ENCODE results near the gene ADGRG6.

Gene ADGRG6

GRCh38 chr6:142307963-142308748 lies 6.3 kb downstream of the ADGRG6 start:
- TF ChIP-seq YY1 (IDR thresholded peaks at IDR 0.05; ENCODE audit: insufficient read depth, insufficient read length) (no peak), ZNF274 (IDR thresholded peaks at IDR 0.05; ENCODE audit: low read depth, low read length) (no peak), SUZ12 (IDR thresholded peaks at IDR 0.05; ENCODE audit: extremely low read depth, insufficient read depth, insufficient read length) (no peak)
- H3K4me3 ChIP-seq (ENCODE audit: insufficient read length, low read depth), result no peak overlapping the region
- peaks cover 7% of the 10 kb centered on the region for H3K27me3 ChIP-seq (ENCODE audit: insufficient read depth, insufficient read length)
- no peak for DNase-seq (ENCODE audit: low read depth, low spot score)
- no peaks in the 10 kb centered on the region for H3K4me1 ChIP-seq (ENCODE audit: insufficient read depth, insufficient read length)
- no peak overlapping the region for H3K9ac ChIP-seq (ENCODE audit: insufficient read length, low read depth)
- H3K9me3 ChIP-seq (ENCODE audit: insufficient read depth, low read length), result no peaks in the 10 kb centered on the region
- no peaks in the 10 kb centered on the region for H3K36me3 ChIP-seq (ENCODE audit: insufficient read depth, insufficient read length, low read length)

- TF ChIP-seq YY1 (IDR thresholded peaks at IDR 0.05; ENCODE audit: insufficient read depth, insufficient read length) (no peak), ZNF274 (IDR thresholded peaks at IDR 0.05; ENCODE audit: low read depth, low read length) (no peak), SUZ12 (IDR thresholded peaks at IDR 0.05; ENCODE audit: extremely low read depth, insufficient read depth, insufficient read length) (no peak)
- Histone ChIP-seq H3K27me3 (ENCODE audit: insufficient read depth, insufficient read length) (no peaks in the 10 kb centered on the region), H3K4me1 (ENCODE audit: insufficient read depth, insufficient read length) (no peaks in the 10 kb centered on the region), H3K9ac (ENCODE audit: insufficient read length, low read depth) (no peak overlapping the region), H3K9me3 (ENCODE audit: insufficient read depth, low read length) (no peaks in the 10 kb centered on the region), H3K4me3 (ENCODE audit: insufficient read length, low read depth) (no peak overlapping the region), H3K36me3 (ENCODE audit: insufficient read depth, insufficient read length, low read length) (no peaks in the 10 kb centered on the region)
- no peak for DNase-seq (ENCODE audit: low read depth, low spot score)
Observed at GRCh38 chr6:142309426-142309825, 7.6 kb downstream of the ADGRG6 start.

GRCh38 chr6:142313284-142313683 lies 11.5 kb downstream of the ADGRG6 start:
- H3K36me3 ChIP-seq (ENCODE audit: insufficient read depth, insufficient read length, low read length), result no peaks in the 10 kb centered on the region
- no peak for DNase-seq (ENCODE audit: low read depth, low spot score)
- TF ChIP-seq SUZ12 (IDR thresholded peaks at IDR 0.05; ENCODE audit: extremely low read depth, insufficient read depth, insufficient read length) (no peak), YY1 (IDR thresholded peaks at IDR 0.05; ENCODE audit: insufficient read depth, insufficient read length) (no peak), ZNF274 (IDR thresholded peaks at IDR 0.05; ENCODE audit: low read depth, low read length) (no peak)
- no peaks in the 10 kb centered on the region for H3K27me3 ChIP-seq (ENCODE audit: insufficient read depth, insufficient read length)
- H3K4me3 ChIP-seq (ENCODE audit: insufficient read length, low read depth), result no peak overlapping the region
- no peaks in the 10 kb centered on the region for H3K4me1 ChIP-seq (ENCODE audit: insufficient read depth, insufficient read length)
- no peaks in the 10 kb centered on the region for H3K9me3 ChIP-seq (ENCODE audit: insufficient read depth, low read length)
- H3K9ac ChIP-seq (ENCODE audit: insufficient read length, low read depth), result no peak overlapping the region

GRCh38 chr6:142316791-142317368 lies 15.1 kb downstream of the ADGRG6 start:
- no peaks in the 10 kb centered on the region for H3K9me3 ChIP-seq (ENCODE audit: insufficient read depth, low read length)
- H3K4me3 ChIP-seq (ENCODE audit: insufficient read length, low read depth), result no peak overlapping the region
- no peak overlapping the region for H3K9ac ChIP-seq (ENCODE audit: insufficient read length, low read depth)
- H3K4me1 ChIP-seq (ENCODE audit: insufficient read depth, insufficient read length), result no peaks in the 10 kb centered on the region
- no peak for DNase-seq (ENCODE audit: low read depth, low spot score)
- H3K27me3 ChIP-seq (ENCODE audit: insufficient read depth, insufficient read length), result no peaks in the 10 kb centered on the region
- TF ChIP-seq ZNF274 (IDR thresholded peaks at IDR 0.05; ENCODE audit: low read depth, low read length) (no peak), SUZ12 (IDR thresholded peaks at IDR 0.05; ENCODE audit: extremely low read depth, insufficient read depth, insufficient read length) (no peak), YY1 (IDR thresholded peaks at IDR 0.05; ENCODE audit: insufficient read depth, insufficient read length) (no peak)
- no peaks in the 10 kb centered on the region for H3K36me3 ChIP-seq (ENCODE audit: insufficient read depth, insufficient read length, low read length)

GRCh38 chr6:142318714-142319113 lies 16.9 kb downstream of the ADGRG6 start:
- no peak overlapping the region for H3K9ac ChIP-seq (ENCODE audit: insufficient read length, low read depth)
- H3K9me3 ChIP-seq (ENCODE audit: insufficient read depth, low read length), result no peaks in the 10 kb centered on the region
- H3K36me3 ChIP-seq (ENCODE audit: insufficient read depth, insufficient read length, low read length), result no peaks in the 10 kb centered on the region
- TF ChIP-seq SUZ12 (IDR thresholded peaks at IDR 0.05; ENCODE audit: extremely low read depth, insufficient read depth, insufficient read length), result no peak
- TF ChIP-seq YY1 (IDR thresholded peaks at IDR 0.05; ENCODE audit: insufficient read depth, insufficient read length), result no peak
- no peak for TF ChIP-seq ZNF274 (IDR thresholded peaks at IDR 0.05; ENCODE audit: low read depth, low read length)
- no peak overlapping the region for H3K4me3 ChIP-seq (ENCODE audit: insufficient read length, low read depth)
- H3K4me1 ChIP-seq (ENCODE audit: insufficient read depth, insufficient read length), result no peaks in the 10 kb centered on the region
- DNase-seq (ENCODE audit: low read depth, low spot score), result no peak
- H3K27me3 ChIP-seq (ENCODE audit: insufficient read depth, insufficient read length), result no peaks in the 10 kb centered on the region

GRCh38 chr6:142320366-142320765 lies 18.6 kb downstream of the ADGRG6 start:
- TF ChIP-seq ZNF274 (IDR thresholded peaks at IDR 0.05; ENCODE audit: low read depth, low read length), result no peak
- no peak for TF ChIP-seq YY1 (IDR thresholded peaks at IDR 0.05; ENCODE audit: insufficient read depth, insufficient read length)
- no peak for TF ChIP-seq SUZ12 (IDR thresholded peaks at IDR 0.05; ENCODE audit: extremely low read depth, insufficient read depth, insufficient read length)
- no peak for DNase-seq (ENCODE audit: low read depth, low spot score)
- Histone ChIP-seq H3K36me3 (ENCODE audit: insufficient read depth, insufficient read length, low read length) (no peaks in the 10 kb centered on the region), H3K4me1 (ENCODE audit: insufficient read depth, insufficient read length) (no peaks in the 10 kb centered on the region), H3K4me3 (ENCODE audit: insufficient read length, low read depth) (no peak overlapping the region), H3K9me3 (ENCODE audit: insufficient read depth, low read length) (no peaks in the 10 kb centered on the region), H3K9ac (ENCODE audit: insufficient read length, low read depth) (no peak overlapping the region), H3K27me3 (ENCODE audit: insufficient read depth, insufficient read length) (no peaks in the 10 kb centered on the region)

GRCh38 chr6:142321451-142321850 lies 19.6 kb downstream of the ADGRG6 start:
- no peak for DNase-seq (ENCODE audit: low read depth, low spot score)
- Histone ChIP-seq H3K4me1 (ENCODE audit: insufficient read depth, insufficient read length) (no peaks in the 10 kb centered on the region), H3K4me3 (ENCODE audit: insufficient read length, low read depth) (no peak overlapping the region), H3K27me3 (ENCODE audit: insufficient read depth, insufficient read length) (no peaks in the 10 kb centered on the region), H3K36me3 (ENCODE audit: insufficient read depth, insufficient read length, low read length) (no peaks in the 10 kb centered on the region), H3K9me3 (ENCODE audit: insufficient read depth, low read length) (no peaks in the 10 kb centered on the region), H3K9ac (ENCODE audit: insufficient read length, low read depth) (no peak overlapping the region)
- TF ChIP-seq ZNF274 (IDR thresholded peaks at IDR 0.05; ENCODE audit: low read depth, low read length), result no peak
- no peak for TF ChIP-seq SUZ12 (IDR thresholded peaks at IDR 0.05; ENCODE audit: extremely low read depth, insufficient read depth, insufficient read length)
- TF ChIP-seq YY1 (IDR thresholded peaks at IDR 0.05; ENCODE audit: insufficient read depth, insufficient read length), result no peak

Data from NT2/D1 (cell line).